ENCODE results near the gene TMPRSS6. TPM values are rescaled to one million over a fixed set of nuclear protein-coding genes. Genes with fewer than 3 reads are reported as not detected.

TMPRSS6 gene
- total RNA-seq, 1 donor, result not detected

- Histone ChIP-seq H3K27ac (ENCODE audit: low read depth, low read length) (no peak overlapping the region), H3K9me3 (ENCODE audit: low read depth, low read length) (no peaks in the 10 kb centered on the region), H3K4me2 (ENCODE audit: insufficient read depth, low read length) (no peak overlapping the region), H4K20me1 (ENCODE audit: insufficient read depth, low read length) (no peaks in the 10 kb centered on the region), H2AFZ (ENCODE audit: low read length) (no peak overlapping the region), H3K4me3 (ENCODE audit: insufficient read depth, low read length) (no peak overlapping the region), H3K79me2 (ENCODE audit: insufficient read depth, low read length) (no peaks in the 10 kb centered on the region), H3K27me3 (ENCODE audit: insufficient read depth, low read length) (peaks cover 29% of the 10 kb centered on the region), H3K36me3 (ENCODE audit: insufficient read depth, low read length) (no peaks in the 10 kb centered on the region), H3K4me1 (ENCODE audit: insufficient read depth, low read length) (no peaks in the 10 kb centered on the region)
- DNase-seq (ENCODE audit: insufficient read length, low spot score, missing footprints), result no peak
- TF ChIP-seq CTCF (IDR thresholded peaks at IDR 0.05; ENCODE audit: extremely low read depth, low read depth, low read length), result no peak
Measured at GRCh38 chr22:37103656-37104452, 5.7 kb downstream of the TMPRSS6 start.

GRCh38 chr22:37103151-37103550 lies 6.4 kb downstream of the TMPRSS6 start:
- H3K27ac ChIP-seq (ENCODE audit: low read depth, low read length), result no peak overlapping the region
- H3K79me2 ChIP-seq (ENCODE audit: insufficient read depth, low read length), result no peaks in the 10 kb centered on the region
- H3K4me3 ChIP-seq (ENCODE audit: insufficient read depth, low read length), result no peak overlapping the region
- no peaks in the 10 kb centered on the region for H3K9me3 ChIP-seq (ENCODE audit: low read depth, low read length)
- no peaks in the 10 kb centered on the region for H4K20me1 ChIP-seq (ENCODE audit: insufficient read depth, low read length)
- no peak overlapping the region for H3K4me2 ChIP-seq (ENCODE audit: insufficient read depth, low read length)
- no peak for TF ChIP-seq CTCF (IDR thresholded peaks at IDR 0.05; ENCODE audit: extremely low read depth, low read depth, low read length)
- no peak for DNase-seq (ENCODE audit: insufficient read length, low spot score, missing footprints)
- no peaks in the 10 kb centered on the region for H3K4me1 ChIP-seq (ENCODE audit: insufficient read depth, low read length)
- H2AFZ ChIP-seq (ENCODE audit: low read length), result no peak overlapping the region
- H3K36me3 ChIP-seq (ENCODE audit: insufficient read depth, low read length), result no peaks in the 10 kb centered on the region
- H3K27me3 ChIP-seq (ENCODE audit: insufficient read depth, low read length), result peaks cover 36% of the 10 kb centered on the region

DNA sequence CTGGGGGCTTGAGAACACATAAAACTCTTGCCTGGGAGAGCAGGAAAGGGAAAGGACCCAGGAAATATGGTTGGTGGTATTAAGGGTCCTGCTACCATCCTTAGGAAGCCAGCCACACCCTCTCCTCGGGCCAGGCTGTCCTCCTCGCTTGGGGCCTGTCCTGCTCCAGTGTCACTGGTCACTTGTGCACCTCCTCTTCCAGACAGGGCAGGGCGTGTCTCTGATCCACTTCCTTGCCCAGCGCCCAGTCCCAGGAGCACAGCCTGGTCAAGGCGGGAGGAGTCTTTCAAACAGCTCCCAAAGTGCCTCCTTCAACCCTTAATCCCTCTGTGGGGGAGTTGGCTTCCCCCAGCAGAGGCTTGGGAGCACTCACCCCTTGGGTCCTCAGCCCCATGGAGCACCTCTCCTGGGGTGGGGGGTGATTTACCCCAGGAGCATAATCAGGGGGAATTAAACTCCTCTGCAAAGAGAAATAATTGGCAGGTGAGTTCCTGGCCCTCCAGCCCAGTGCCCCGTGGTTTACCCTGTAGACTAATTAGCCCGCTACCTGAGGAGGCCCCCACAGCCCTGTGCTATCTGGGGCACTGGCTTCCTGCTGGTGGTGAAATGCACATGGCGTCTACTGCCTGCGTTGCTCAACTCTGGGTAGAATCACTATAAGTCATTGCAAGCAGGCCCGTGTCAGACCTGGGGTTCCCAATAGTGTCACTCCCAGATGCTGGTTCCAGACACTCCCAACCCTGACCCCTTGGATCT lies 8.0 kb downstream of the TMPRSS6 start:
- peaks cover 46% of the 10 kb centered on the region for H3K27me3 ChIP-seq (ENCODE audit: insufficient read depth, low read length)
- no peak overlapping the region for H3K4me2 ChIP-seq (ENCODE audit: insufficient read depth, low read length)
- H3K79me2 ChIP-seq (ENCODE audit: insufficient read depth, low read length), result no peaks in the 10 kb centered on the region
- H3K9me3 ChIP-seq (ENCODE audit: low read depth, low read length), result no peaks in the 10 kb centered on the region
- H3K4me3 ChIP-seq (ENCODE audit: insufficient read depth, low read length), result no peak overlapping the region
- no peaks in the 10 kb centered on the region for H4K20me1 ChIP-seq (ENCODE audit: insufficient read depth, low read length)
- H2AFZ ChIP-seq (ENCODE audit: low read length), result no peak overlapping the region
- no peaks in the 10 kb centered on the region for H3K4me1 ChIP-seq (ENCODE audit: insufficient read depth, low read length)
- no peaks in the 10 kb centered on the region for H3K36me3 ChIP-seq (ENCODE audit: insufficient read depth, low read length)
- DNase-seq (ENCODE audit: insufficient read length, low spot score, missing footprints), result no peak
- H3K27ac ChIP-seq (ENCODE audit: low read depth, low read length), result no peak overlapping the region
- no peak for TF ChIP-seq CTCF (IDR thresholded peaks at IDR 0.05; ENCODE audit: extremely low read depth, low read depth, low read length)

DNA sequence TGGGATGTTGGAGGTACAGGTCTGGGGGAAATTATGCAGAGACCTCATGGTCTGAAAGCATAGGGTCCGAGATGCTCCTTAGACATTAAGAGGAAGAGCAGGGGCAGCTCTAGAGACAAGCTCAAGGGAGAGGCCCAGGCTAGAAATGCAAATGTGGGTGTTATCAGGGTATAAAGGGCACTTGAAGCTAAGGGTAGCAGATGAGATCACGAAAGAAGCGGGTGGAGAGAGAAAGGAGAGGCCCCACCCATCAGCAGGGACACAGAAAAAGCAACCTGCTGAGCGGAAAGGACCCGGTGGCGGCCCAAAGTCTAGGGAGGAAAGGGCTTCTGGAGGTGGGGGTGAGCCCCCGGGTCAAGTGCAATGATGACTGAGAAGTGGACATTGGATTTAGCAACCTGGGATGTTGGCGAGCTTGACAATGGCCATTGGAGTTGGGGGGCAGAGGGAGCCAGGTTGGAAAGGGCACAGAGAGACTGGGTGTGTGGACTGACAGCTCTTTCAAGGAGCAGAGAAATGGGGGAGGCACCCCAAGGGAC lies 8.9 kb downstream of the TMPRSS6 start:
- H3K4me3 ChIP-seq (ENCODE audit: insufficient read depth, low read length), result no peak overlapping the region
- no peaks in the 10 kb centered on the region for H3K79me2 ChIP-seq (ENCODE audit: insufficient read depth, low read length)
- H3K9me3 ChIP-seq (ENCODE audit: low read depth, low read length), result no peaks in the 10 kb centered on the region
- TF ChIP-seq CTCF (IDR thresholded peaks at IDR 0.05; ENCODE audit: extremely low read depth, low read depth, low read length), result no peak
- H3K27ac ChIP-seq (ENCODE audit: low read depth, low read length), result no peak overlapping the region
- no peak for DNase-seq (ENCODE audit: insufficient read length, low spot score, missing footprints)
- no peak overlapping the region for H2AFZ ChIP-seq (ENCODE audit: low read length)
- H3K36me3 ChIP-seq (ENCODE audit: insufficient read depth, low read length), result no peaks in the 10 kb centered on the region
- no peaks in the 10 kb centered on the region for H3K4me1 ChIP-seq (ENCODE audit: insufficient read depth, low read length)
- peaks cover 54% of the 10 kb centered on the region for H3K27me3 ChIP-seq (ENCODE audit: insufficient read depth, low read length)
- H4K20me1 ChIP-seq (ENCODE audit: insufficient read depth, low read length), result no peaks in the 10 kb centered on the region
- H3K4me2 ChIP-seq (ENCODE audit: insufficient read depth, low read length), result no peak overlapping the region
